ENCODE data around the gene ARFGEF3.

The ARFGEF3 gene

DNA sequence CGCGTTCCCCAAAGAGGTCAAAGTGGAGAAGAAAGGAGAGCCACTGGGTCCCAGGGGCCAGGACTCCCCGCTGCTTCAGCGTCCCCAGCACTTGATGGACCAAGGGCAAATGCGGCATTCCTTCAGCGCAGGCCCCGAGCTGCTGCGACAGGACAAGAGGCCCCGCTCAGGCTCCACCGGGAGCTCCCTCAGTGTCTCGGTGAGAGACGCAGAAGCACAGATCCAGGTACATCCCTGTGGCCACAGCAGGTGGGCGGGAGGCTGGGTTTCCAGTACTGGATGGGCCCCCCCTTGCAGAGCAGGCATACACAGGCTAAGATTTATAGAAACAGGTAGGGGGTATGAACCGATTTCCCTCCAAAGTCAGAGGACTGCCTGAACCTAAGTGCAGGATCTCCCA, 173.2 kb downstream of the ARFGEF3 start:
- TF ChIP-seq, protein P1, sequence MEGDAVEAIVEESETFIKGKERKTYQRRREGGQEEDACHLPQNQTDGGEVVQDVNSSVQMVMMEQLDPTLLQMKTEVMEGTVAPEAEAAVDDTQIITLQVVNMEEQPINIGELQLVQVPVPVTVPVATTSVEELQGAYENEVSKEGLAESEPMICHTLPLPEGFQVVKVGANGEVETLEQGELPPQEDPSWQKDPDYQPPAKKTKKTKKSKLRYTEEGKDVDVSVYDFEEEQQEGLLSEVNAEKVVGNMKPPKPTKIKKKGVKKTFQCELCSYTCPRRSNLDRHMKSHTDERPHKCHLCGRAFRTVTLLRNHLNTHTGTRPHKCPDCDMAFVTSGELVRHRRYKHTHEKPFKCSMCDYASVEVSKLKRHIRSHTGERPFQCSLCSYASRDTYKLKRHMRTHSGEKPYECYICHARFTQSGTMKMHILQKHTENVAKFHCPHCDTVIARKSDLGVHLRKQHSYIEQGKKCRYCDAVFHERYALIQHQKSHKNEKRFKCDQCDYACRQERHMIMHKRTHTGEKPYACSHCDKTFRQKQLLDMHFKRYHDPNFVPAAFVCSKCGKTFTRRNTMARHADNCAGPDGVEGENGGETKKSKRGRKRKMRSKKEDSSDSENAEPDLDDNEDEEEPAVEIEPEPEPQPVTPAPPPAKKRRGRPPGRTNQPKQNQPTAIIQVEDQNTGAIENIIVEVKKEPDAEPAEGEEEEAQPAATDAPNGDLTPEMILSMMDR (IDR thresholded peaks at IDR 0.05; ENCODE audit: insufficient read depth, missing control alignments): no peak
- DNase-seq (ENCODE audit: insufficient read length, low spot score) (no peak), FAIRE-seq (no peak)

GRCh38 chr6:138336221-138336620, 174.5 kb downstream of the ARFGEF3 start:
- DNase-seq (ENCODE audit: insufficient read length, low spot score) (no peak), FAIRE-seq (no peak)
- TF ChIP-seq, protein P1 (IDR thresholded peaks at IDR 0.05; ENCODE audit: insufficient read depth, missing control alignments): no peak

DNA sequence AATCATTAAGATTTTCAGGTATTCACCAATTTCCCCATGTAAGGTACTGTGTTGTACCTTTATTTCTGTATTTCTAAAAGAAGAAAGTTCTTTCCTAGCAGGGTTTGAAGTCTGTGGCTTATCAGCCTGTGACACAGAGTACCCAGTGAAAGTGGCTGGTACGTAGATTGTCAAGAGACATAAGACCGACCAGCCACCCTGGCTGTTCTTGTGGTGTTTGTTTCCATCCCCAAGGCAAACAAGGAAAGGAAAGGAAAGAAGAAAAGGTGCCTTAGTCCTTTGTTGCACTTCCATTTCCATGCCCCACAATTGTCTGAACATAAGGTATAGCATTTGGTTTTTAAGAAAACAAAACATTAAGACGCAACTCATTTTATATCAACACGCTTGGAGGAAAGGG, 175.3 kb downstream of the ARFGEF3 start:
- TF ChIP-seq, protein P1 (IDR thresholded peaks at IDR 0.05; ENCODE audit: insufficient read depth, missing control alignments): no peak
- DNase-seq (ENCODE audit: insufficient read length, low spot score) (no peak), FAIRE-seq (no peak)

DNA sequence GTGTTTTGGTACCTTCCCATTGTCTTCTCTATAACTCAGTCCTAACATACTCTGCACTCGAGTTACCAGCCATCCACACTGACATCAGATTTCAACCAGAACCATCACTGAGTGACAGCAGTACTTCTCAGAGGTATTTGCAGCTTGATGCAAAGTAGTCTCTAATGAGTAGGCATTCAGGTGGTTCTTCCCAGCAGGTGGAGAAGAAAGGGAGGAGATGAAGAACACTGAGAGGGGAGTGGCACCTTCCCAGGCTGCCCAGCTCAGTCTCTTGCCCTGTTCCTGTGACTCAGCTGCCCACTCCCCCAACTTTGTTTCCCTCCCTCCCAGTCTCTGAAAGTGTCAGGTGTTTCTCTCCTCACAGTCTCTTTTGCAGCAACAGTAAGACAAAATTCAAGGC, 177.3 kb downstream of the ARFGEF3 start:
- no peak for DNase-seq (ENCODE audit: insufficient read length, low spot score)
- FAIRE-seq: no peak
- TF ChIP-seq, protein P1 (IDR thresholded peaks at IDR 0.05; ENCODE audit: insufficient read depth, missing control alignments): no peak

DNA sequence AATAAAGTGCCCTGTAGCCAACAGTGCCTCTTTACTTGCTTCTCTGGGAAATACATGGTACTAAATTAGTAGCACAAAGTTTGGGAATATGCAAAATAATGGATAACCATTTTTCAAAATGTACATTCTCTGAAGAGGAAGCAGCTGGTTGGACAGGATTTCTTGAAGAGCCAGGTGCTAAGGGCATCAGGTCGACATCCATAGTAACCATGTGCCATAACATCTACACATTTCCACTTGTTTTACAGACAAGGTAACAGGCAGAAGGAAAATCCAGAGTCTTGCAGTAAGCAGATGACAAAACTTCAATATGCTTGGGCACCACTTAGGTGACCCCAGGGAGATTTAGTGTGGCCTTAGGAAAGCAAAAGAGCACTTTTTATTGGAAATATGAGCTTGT, 179.4 kb downstream of the ARFGEF3 start:
- no peak for DNase-seq (ENCODE audit: insufficient read length, low spot score)
- TF ChIP-seq, protein P1 (IDR thresholded peaks at IDR 0.05; ENCODE audit: insufficient read depth, missing control alignments): no peak

GRCh38 chr6:138343112-138343511, 181.4 kb downstream of the ARFGEF3 start:
- TF ChIP-seq, protein P1 (IDR thresholded peaks at IDR 0.05; ENCODE audit: insufficient read depth, missing control alignments): no peak
- DNase-seq (ENCODE audit: insufficient read length, low spot score) (no peak), FAIRE-seq (no peak)

More for the DNA sequence above, 179.4 kb downstream of the ARFGEF3 start:
- FAIRE-seq: no peak

GRCh38 chr6:138345565-138346285, 184.0 kb downstream of the ARFGEF3 start:
- TF ChIP-seq, protein P1 (IDR thresholded peaks at IDR 0.05; ENCODE audit: insufficient read depth, missing control alignments): no peak
- no peak for DNase-seq (ENCODE audit: insufficient read length, low spot score)
- no peak for FAIRE-seq

Data from D721Med (cell line).